Cardiac fibroblast (primary cell): ENCODE data around the gene ASCL5.
A peak's percentile ranks its signal among the peaks of the same experiment; 100 is the strongest.

Experiments
- DNase-seq, 2 donors: peaks; one replicate each; pipeline versions ENCODE4 v3.0.0 to v3.0.0-alpha.2; 2010; ENCODE audit warnings: low read depth in 2 of 2
- H3K4me3 ChIP-seq, 2 donors: replicated peaks in 1 of 2; 1 replicate in 1 of 2; 2 replicates in 1 of 2; pipeline ENCODE4 v1.5.1; 2011; ENCODE audit warnings: low read depth in 2 of 2, low read length in 2 of 2, mild to moderate bottlenecking in 2 of 2, moderate library complexity in 1 of 2
- TF ChIP-seq, protein P1 (sequence below): IDR thresholded peaks from one replicate; pipeline ENCODE4 v1.5.1; 2011; ENCODE audit warnings: low read depth, mild to moderate bottlenecking, low read length, inconsistent platforms

The ASCL5 gene

DNA sequence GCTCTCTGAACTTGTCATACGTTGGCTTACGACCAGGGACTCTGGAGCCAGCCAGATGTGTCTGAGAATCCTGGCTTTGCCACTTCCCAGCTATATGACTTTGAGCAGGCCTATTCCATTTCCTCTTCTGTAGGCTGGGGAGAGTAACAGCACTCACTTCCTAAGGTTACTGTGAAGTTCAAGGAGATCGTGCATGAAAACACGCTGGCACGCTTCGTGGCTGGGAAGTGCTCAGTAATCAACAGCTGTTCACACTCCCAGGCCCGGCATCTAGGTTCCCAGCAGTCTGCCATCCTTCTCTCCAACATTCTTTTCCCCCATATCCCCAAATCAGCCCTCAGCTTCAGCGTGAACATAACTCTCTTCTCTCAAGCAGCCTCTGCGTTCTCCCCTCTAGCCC is 2.0 kb downstream of the ASCL5 start:
- DNase-seq, result peak in 1 of 2 donors; percentile 7
- TF ChIP-seq, protein P1, sequence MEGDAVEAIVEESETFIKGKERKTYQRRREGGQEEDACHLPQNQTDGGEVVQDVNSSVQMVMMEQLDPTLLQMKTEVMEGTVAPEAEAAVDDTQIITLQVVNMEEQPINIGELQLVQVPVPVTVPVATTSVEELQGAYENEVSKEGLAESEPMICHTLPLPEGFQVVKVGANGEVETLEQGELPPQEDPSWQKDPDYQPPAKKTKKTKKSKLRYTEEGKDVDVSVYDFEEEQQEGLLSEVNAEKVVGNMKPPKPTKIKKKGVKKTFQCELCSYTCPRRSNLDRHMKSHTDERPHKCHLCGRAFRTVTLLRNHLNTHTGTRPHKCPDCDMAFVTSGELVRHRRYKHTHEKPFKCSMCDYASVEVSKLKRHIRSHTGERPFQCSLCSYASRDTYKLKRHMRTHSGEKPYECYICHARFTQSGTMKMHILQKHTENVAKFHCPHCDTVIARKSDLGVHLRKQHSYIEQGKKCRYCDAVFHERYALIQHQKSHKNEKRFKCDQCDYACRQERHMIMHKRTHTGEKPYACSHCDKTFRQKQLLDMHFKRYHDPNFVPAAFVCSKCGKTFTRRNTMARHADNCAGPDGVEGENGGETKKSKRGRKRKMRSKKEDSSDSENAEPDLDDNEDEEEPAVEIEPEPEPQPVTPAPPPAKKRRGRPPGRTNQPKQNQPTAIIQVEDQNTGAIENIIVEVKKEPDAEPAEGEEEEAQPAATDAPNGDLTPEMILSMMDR, result no peak
- no peak overlapping the region for H3K4me3 ChIP-seq

DNA sequence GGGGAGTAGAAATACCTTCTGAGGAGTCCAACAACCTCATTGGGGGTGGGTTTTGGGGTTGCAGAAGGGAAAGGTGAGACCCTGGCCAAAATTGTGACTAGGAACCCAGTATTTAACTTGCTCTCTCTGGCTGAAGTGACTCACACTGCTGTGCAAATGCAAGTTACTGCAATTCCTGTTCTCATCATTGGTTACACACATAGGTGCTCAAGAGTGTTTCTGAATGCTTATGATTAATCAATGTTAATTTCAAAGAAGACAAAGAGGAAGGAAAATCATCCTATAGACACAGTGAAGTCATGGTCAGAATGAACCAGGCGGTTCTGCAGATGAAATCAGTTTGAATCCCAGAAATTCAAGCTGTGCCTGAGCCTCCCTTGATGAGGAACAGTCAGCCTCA is 3.1 kb downstream of the ASCL5 start:
- TF ChIP-seq, protein P1, result no peak
- DNase-seq, result peak in 1 of 2 donors; percentile 9

DNA sequence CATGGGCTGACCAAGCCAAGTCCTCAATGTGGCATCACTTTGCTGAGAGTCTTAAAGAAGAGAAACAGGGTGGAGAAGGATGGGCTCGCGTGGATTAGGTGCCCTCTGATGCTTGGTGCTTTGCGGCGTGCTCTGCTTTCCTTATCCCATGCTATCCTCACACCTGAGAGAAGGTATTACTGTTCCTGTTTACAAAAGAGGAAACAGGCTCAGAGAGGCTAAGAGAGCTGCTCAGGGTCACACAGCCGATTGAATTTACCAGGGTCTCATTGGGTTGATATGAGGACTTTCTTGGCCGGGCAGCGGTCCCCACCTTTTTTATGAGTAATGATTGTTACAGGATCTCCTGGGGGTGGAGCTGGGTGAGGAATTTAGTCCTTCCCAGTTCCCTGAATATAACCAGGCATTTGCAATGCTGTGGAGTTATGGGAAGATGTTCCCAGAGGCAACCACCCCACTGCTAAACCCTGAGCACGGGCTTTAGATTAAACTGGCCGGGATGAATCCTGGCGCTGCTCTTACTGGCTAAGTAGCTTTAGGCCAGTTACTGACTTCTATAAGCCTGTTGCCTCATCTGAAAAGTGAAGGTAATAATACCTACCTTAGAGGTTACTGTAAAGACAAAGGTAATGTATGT is 4.5 kb downstream of the ASCL5 start:
- TF ChIP-seq, protein P1, result no peak
- H3K4me3 ChIP-seq, result no peak overlapping the region
- DNase-seq, result no peak

More for the DNA sequence above, 3.1 kb downstream of the ASCL5 start:
- no peak overlapping the region for H3K4me3 ChIP-seq

- TF ChIP-seq, protein P1, result peak; percentile 84
- DNase-seq, result peak; percentile 38 to 56
- no peak overlapping the region for H3K4me3 ChIP-seq
Measured at GRCh38 chr1:201119206-201120197, 7.5 kb downstream of the ASCL5 start.

DNA sequence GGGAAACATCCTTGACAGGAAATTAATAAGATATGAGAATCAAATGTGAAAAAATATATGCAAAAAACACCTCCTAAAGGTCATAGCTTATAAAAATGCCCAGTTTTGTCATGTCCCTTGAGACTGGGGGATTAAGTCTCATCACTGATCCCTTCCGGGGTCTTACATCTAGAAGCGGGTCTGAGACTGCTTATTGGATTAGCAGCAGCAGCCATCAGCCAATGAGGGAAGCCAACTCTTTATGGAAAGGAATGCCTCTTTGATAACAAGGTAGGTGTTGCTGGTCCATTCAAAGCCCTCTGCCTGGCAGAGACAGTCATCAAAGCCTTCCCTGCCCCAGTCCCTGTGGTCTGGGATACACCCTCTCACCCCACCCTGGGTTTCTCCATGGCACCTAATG is 10.9 kb downstream of the ASCL5 start:
- no peak overlapping the region for H3K4me3 ChIP-seq
- no peak for DNase-seq
- TF ChIP-seq, protein P1, result no peak

- H3K4me3 ChIP-seq, result no peak overlapping the region
- DNase-seq, result no peak
- TF ChIP-seq, protein P1, result no peak
Measured at GRCh38 chr1:201115390-201115937, 11.5 kb downstream of the ASCL5 start.
